Fibroblast of peridontal ligament (primary cell): ENCODE data around the gene LINGO4.
A peak's percentile ranks its signal among the peaks of the same experiment; 100 is the strongest.

Source experiments
- DNase-seq: peaks from one replicate; pipeline ENCODE4 v3.0.0-alpha.2; 2010; ENCODE audit errors: extremely low read depth

LINGO4 gene

DNA sequence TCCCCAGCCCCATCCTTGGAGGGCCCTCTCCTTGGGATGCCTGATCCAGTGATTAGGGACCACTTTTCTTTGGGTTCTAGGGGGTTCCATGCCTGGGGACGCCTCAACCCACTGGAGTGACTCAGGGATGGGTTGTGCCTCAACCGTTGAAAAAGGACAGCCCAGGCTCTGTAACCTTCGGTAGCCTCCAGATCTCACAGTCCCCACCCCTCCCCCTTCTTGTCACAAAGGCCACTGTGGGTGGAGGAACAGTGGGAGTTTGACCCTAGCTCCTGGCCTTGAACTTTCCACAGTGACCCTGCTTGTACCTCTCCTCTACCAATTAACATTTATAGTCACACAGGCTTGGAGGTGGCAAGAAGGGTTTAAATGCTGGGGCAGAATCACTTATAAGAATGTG is 29.0 kb upstream of the LINGO4 start:
- DNase-seq: no peak

GRCh38 chr1:151833172-151833900 is 28.1 kb upstream of the LINGO4 start:
- no peak for DNase-seq

- peak; percentile 58 for DNase-seq
Measured at GRCh38 chr1:151832318-151832980, 27.2 kb upstream of the LINGO4 start.

GRCh38 chr1:151831605-151832004 is 26.4 kb upstream of the LINGO4 start, which contains the start of gene RORC:
RORC (minus strand) TSS chr1:151831802; CDS start chr1:151831764, 38 bp downstream.
- DNase-seq: no peak

DNA sequence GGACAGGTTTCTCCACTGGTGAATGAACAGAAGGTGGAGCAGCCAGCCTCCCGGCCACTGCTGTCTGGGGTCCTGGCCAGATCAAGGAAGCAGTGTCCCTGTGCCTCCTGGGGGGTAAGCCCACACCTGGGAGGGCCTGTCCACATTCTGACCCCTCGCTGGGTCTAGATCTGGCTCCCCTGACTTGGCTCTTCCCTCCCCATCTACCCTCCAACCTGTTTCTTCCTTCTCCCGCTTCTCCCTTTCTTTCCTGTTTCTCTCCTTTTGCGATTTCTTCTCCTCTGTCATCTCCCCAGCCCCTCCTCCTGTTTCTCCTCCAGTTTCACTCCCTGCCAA is 26.0 kb upstream of the LINGO4 start:
- no peak for DNase-seq

GRCh38 chr1:151830055-151830454 is 24.8 kb upstream of the LINGO4 start:
- DNase-seq: no peak

GRCh38 chr1:151829352-151830046 is 24.3 kb upstream of the LINGO4 start:
- DNase-seq: no peak

DNA sequence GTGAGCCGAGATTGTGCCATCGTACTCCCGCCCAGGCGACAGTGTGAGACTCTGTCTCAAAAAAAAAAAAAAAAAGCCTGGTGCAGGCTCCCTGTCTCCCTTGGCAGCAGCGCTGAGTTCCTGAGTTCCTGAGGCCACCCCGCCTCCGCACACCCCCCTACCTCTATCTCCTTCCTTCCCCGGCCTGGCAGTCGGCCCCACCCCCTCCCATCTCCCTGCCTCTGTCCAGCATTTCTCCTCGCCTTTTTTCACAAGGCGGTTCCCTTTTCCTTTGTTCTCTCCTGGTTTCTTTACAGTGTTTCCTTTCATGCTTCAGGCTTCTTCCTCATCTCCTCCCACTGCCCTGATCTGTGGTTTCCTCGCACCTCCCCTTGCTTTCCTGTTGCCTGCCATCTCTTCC is 23.7 kb upstream of the LINGO4 start:
- no peak for DNase-seq

- DNase-seq: no peak
Measured at GRCh38 chr1:151827853-151828252, 22.6 kb upstream of the LINGO4 start.

- no peak for DNase-seq
Measured at GRCh38 chr1:151825751-151826660, 20.8 kb upstream of the LINGO4 start.

GRCh38 chr1:151825204-151825603 is 20.0 kb upstream of the LINGO4 start:
- no peak for DNase-seq

GRCh38 chr1:151823175-151823574 is 18.0 kb upstream of the LINGO4 start:
- DNase-seq: no peak

DNA sequence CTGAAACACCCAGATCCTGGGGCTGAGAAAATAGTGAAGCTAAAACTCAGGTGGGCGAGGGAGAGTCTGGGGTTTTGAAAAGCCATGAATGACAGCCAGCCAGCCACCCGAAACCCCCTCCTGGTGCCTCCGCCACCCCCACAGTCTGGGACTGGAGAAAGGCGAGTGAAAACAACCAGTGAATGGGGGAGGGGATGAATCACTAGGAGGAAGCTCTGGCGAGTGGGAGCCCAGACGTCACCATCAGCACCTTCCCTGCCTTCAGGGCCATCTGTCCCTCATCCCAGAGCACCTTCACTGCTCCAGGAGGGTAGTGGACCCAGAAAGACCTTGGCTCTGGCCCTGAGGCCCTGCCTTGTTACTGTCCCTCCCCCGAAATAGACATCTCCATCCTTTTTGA is 17.2 kb upstream of the LINGO4 start:
- DNase-seq: no peak

GRCh38 chr1:151820940-151821339 is 15.7 kb upstream of the LINGO4 start:
- no peak for DNase-seq

DNA sequence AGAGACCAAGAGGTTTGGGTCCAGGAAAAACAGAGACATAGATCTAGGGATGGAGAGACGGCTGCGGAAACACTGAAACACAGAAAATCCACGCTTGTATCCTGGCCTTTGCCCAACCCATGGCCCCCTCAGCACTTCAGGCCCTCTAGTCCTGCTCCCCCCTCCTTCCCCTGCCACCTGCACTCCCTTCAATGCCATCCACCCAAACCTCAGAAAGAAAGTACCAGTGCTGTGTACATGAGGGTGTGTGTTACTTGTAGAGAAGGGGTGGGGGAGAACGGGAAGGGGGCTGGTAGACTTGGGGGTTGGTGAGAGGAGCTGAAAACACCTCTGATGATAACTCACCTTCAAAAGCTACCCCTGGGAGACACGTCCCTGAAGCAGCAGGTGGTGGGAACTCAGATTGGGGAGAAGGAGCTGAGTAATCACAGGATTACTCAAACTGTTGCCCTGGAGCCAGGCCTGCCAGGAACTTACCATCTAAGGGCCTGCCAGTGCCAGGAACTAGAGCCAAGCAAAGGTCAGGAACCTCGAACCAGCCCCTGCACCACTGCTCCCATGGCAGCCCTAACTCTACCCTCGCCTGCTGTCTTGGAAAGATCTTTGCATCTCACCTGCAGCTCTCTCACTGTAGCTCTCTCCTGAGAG is 14.9 kb upstream of the LINGO4 start:
- no peak for DNase-seq

GRCh38 chr1:151819227-151819835 is 14.1 kb upstream of the LINGO4 start:
- no peak for DNase-seq

DNA sequence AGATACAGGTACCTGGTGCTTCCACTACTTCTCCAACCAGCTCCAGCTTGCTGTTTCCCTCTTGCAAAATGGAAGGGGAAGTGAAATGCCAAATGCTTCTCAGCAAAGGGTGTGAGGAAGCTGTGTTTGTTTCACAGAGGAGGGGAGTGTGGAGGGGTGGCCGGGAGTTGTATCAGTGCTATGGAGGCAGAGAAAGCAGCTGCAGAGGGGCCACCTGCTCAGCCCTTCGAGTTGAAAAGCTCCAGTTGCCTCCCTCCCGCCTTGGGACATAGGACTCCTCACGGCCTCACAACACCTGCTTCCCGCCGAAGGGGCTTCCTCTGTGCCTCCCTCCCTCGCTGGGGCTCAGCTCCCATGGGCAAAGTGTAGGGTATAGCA is 12.1 kb upstream of the LINGO4 start:
- DNase-seq: no peak

GRCh38 chr1:151816548-151817352 is 11.5 kb upstream of the LINGO4 start:
- DNase-seq: no peak

- DNase-seq: no peak
Measured at GRCh38 chr1:151815716-151816327, 10.6 kb upstream of the LINGO4 start.
